Activated CD4-positive, alpha-beta T cell treated with anti-CD3 and anti-CD28 coated beads, Interleukin-2, amount 50 U/mL, for 24 hours (primary cell): ENCODE results near the gene F13B.
"Not testable (repeated sequence)": the region's sequence is repeated elsewhere in the genome, so short reads cannot be mapped to it uniquely, and the experiment has no call there.

Experiments
- DNase-seq, 2 donors: peaks; one replicate each; pipeline ENCODE4 v3.0.0-alpha.2; 2020; ENCODE audit warnings: low read depth in 1 of 2, low spot score in 1 of 2

The F13B gene

GRCh38 chr1:197042676-197043341, 24.3 kb downstream of the F13B start:
- no peak for DNase-seq

- no peak for DNase-seq
These were observed 25.3 kb downstream of the F13B start for GRCh38 chr1:197041486-197042353.

- no peak for DNase-seq
These were observed 30.2 kb downstream of the F13B start for GRCh38 chr1:197036861-197037260.

- not testable (repeated sequence) for DNase-seq
These were observed 32.3 kb downstream of the F13B start for GRCh38 chr1:197034631-197035339.

GRCh38 chr1:197029749-197030148, 37.3 kb downstream of the F13B start:
- DNase-seq = no peak

- DNase-seq = no peak
These were observed 39.7 kb downstream of the F13B start for GRCh38 chr1:197027359-197027758.

- DNase-seq = no peak
These were observed 42.6 kb downstream of the F13B start for GRCh38 chr1:197024460-197024859.

GRCh38 chr1:197021716-197022115, 45.3 kb downstream of the F13B start:
- DNase-seq = no peak

- no peak for DNase-seq
These were observed 49.4 kb downstream of the F13B start for GRCh38 chr1:197017558-197018146.

- DNase-seq = no peak
These were observed 50.3 kb downstream of the F13B start for GRCh38 chr1:197016751-197017150.

- no peak for DNase-seq
These were observed 53.8 kb downstream of the F13B start for GRCh38 chr1:197013234-197013633.

GRCh38 chr1:197011614-197012013, 55.4 kb downstream of the F13B start:
- DNase-seq = no peak

- no peak for DNase-seq
These were observed 58.2 kb downstream of the F13B start for GRCh38 chr1:197008861-197009260.

GRCh38 chr1:197003132-197003531, 63.9 kb downstream of the F13B start:
- no peak for DNase-seq

GRCh38 chr1:197001828-197002227, 65.2 kb downstream of the F13B start:
- DNase-seq = no peak

GRCh38 chr1:196997423-196997822, 69.6 kb downstream of the F13B start:
- DNase-seq = no peak

- DNase-seq = no peak
These were observed 73.1 kb downstream of the F13B start for GRCh38 chr1:196993916-196994315.

GRCh38 chr1:196991919-196992651, 75.0 kb downstream of the F13B start:
- not testable (repeated sequence) for DNase-seq
